GM21390 (cell line): Measurements from ENCODE around the gene TRIM8.
A peak's percentile ranks its signal among the peaks of the same experiment; 100 is the strongest.

Experiments
- ATAC-seq: cut with Tn5 transposase; IDR thresholded peaks from one replicate; pipeline ENCODE4 v1.9.1; 2021; ENCODE audit not compliant: unreplicated experiment

TRIM8 gene

GRCh38 chr10:102668326-102669107, 24.2 kb downstream of the TRIM8 start:
- no peak for ATAC-seq

GRCh38 chr10:102669206-102670064, 25.2 kb downstream of the TRIM8 start:
- ATAC-seq: no peak

- no peak for ATAC-seq
Observed at GRCh38 chr10:102670065-102670670, 25.9 kb downstream of the TRIM8 start.

GRCh38 chr10:102670871-102671434, 26.7 kb downstream of the TRIM8 start:
- no peak for ATAC-seq

- no peak for ATAC-seq
Observed at GRCh38 chr10:102673236-102673818, 29.0 kb downstream of the TRIM8 start.

GRCh38 chr10:102673819-102674511, 29.7 kb downstream of the TRIM8 start:
- peak; percentile 61 for ATAC-seq

GRCh38 chr10:102674566-102674965, 30.3 kb downstream of the TRIM8 start:
- no peak for ATAC-seq

GRCh38 chr10:102675011-102675665, 30.9 kb downstream of the TRIM8 start:
- no peak for ATAC-seq

GRCh38 chr10:102675666-102676533, 31.6 kb downstream of the TRIM8 start:
- no peak for ATAC-seq

GRCh38 chr10:102676534-102677315, 32.4 kb downstream of the TRIM8 start:
- no peak for ATAC-seq

GRCh38 chr10:102677331-102678067, 33.2 kb downstream of the TRIM8 start:
- ATAC-seq: no peak

- no peak for ATAC-seq
Observed at GRCh38 chr10:102678068-102678400, 33.8 kb downstream of the TRIM8 start.

- ATAC-seq: no peak
Observed at GRCh38 chr10:102678842-102679289, 34.6 kb downstream of the TRIM8 start.

GRCh38 chr10:102679596-102679995, 35.3 kb downstream of the TRIM8 start:
- no peak for ATAC-seq

GRCh38 chr10:102681696-102682095, 37.4 kb downstream of the TRIM8 start:
- ATAC-seq: no peak

GRCh38 chr10:102682416-102682815, 38.1 kb downstream of the TRIM8 start:
- no peak for ATAC-seq

GRCh38 chr10:102682981-102683380, 38.7 kb downstream of the TRIM8 start:
- ATAC-seq: no peak
